ENCODE data around the gene BLTP3B.
"Not testable (repeated sequence)": the region's sequence is repeated elsewhere in the genome, so short reads cannot be mapped to it uniquely, and the experiment has no call there.

Gene BLTP3B

GRCh38 chr12:100142851-100143559 lies at the start of gene BLTP3B:
BLTP3B (minus strand) TSS chr12:100142874; CDS start chr12:100142635, 239 bp downstream.
- peak within 1 kb of the TSS; percentile 95 for H3K27ac ChIP-seq

DNA sequence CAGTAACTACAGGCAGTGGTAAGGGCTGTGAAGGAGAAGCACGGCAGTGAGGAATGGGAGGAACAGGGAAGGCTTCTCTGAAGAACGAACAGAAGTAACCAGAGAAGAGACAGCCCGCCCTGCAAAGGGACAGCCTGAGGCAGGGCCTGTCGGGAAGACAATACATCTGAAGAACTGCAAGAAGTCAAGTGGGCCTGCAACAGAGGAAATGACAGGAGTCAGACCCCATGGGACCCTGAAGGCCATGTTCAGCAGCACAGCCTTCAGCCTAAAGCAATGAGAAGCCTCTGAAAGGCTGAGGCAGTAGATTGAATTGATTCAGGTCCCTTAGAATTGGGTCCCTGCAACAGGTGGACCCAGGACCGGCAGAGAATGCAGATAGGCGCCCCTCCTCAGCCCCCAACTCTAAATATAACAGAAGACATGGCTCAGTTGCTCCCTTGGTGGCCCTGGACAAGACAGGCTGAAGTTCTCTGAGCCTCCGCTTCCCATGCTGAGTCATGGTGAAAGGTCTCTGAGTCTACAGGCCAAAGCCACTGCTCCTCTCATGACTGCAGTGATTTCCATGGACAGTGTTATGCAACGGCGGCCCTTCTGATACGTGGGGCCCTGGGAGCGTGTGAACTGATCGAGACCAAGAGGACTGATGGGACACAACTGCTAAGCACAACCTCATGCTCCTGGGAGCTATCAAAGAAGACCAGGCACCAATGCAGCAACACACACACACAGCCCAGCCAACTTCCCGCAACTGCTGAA lies 47.1 kb upstream of the BLTP3B start:
- no peak overlapping the region for H3K27ac ChIP-seq
- TF ChIP-seq, protein P1, sequence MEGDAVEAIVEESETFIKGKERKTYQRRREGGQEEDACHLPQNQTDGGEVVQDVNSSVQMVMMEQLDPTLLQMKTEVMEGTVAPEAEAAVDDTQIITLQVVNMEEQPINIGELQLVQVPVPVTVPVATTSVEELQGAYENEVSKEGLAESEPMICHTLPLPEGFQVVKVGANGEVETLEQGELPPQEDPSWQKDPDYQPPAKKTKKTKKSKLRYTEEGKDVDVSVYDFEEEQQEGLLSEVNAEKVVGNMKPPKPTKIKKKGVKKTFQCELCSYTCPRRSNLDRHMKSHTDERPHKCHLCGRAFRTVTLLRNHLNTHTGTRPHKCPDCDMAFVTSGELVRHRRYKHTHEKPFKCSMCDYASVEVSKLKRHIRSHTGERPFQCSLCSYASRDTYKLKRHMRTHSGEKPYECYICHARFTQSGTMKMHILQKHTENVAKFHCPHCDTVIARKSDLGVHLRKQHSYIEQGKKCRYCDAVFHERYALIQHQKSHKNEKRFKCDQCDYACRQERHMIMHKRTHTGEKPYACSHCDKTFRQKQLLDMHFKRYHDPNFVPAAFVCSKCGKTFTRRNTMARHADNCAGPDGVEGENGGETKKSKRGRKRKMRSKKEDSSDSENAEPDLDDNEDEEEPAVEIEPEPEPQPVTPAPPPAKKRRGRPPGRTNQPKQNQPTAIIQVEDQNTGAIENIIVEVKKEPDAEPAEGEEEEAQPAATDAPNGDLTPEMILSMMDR (IDR thresholded peaks at IDR 0.05): no peak
- no peak for TF ChIP-seq ZFX (IDR thresholded peaks at IDR 0.05; ENCODE audit: borderline replicate concordance)

More at GRCh38 chr12:100142851-100143559, at the start of gene BLTP3B:
- TF ChIP-seq, protein P1 (IDR thresholded peaks at IDR 0.05): no peak
- TF ChIP-seq ZFX (IDR thresholded peaks at IDR 0.05; ENCODE audit: borderline replicate concordance): no peak

- H3K27ac ChIP-seq: not testable (repeated sequence)
Measured at GRCh38 chr12:100188888-100189635, 46.4 kb upstream of the BLTP3B start.

GRCh38 chr12:100187857-100188519 lies 45.3 kb upstream of the BLTP3B start:
- TF ChIP-seq ZFX (IDR thresholded peaks at IDR 0.05; ENCODE audit: borderline replicate concordance): no peak
- TF ChIP-seq, protein P1 (IDR thresholded peaks at IDR 0.05): no peak

DNA sequence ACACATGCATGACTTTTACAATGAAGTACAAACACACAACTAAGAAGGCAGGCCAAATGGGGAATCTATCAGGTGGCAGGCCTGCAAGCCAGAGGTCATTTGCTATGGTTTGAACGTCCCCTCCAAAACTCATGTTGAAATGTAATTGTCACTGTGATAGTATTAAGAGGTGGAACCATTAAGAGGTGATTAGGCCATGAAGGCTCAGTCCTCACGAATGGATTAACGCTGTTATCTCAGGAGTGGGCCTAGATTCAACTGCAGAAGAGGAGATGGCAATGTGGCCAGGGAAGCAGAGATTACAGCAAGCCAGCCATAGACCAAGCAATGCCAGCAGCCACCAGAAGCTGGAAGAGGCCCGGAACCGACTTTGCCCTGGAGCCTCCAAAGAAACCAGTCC lies 44.4 kb upstream of the BLTP3B start:
- TF ChIP-seq, protein P1 (IDR thresholded peaks at IDR 0.05): no peak
- no peak for TF ChIP-seq ZFX (IDR thresholded peaks at IDR 0.05; ENCODE audit: borderline replicate concordance)
- no peak overlapping the region for H3K27ac ChIP-seq

More at GRCh38 chr12:100187857-100188519, 45.3 kb upstream of the BLTP3B start:
- H3K27ac ChIP-seq: no peak overlapping the region

- no peak overlapping the region for H3K27ac ChIP-seq
Measured at GRCh38 chr12:100186071-100186470, 43.4 kb upstream of the BLTP3B start.

More at GRCh38 chr12:100186071-100186470, 43.4 kb upstream of the BLTP3B start:
- TF ChIP-seq, protein P1 (IDR thresholded peaks at IDR 0.05): no peak
- no peak for TF ChIP-seq ZFX (IDR thresholded peaks at IDR 0.05; ENCODE audit: borderline replicate concordance)

All from 22Rv1 (cell line).